HS-27A (cell line): ENCODE data around the gene NUTM2B.
"Not testable (repeated sequence)": the region's sequence is repeated elsewhere in the genome, so short reads cannot be mapped to it uniquely, and the experiment has no call there.

Experiments used
- DNase-seq: peaks from one replicate; pipeline ENCODE4 v3.0.0-alpha.2; 2012; ENCODE audit warnings: low read depth, missing footprints

NUTM2B gene

GRCh38 chr10:79702927-79703326, at the start of gene NUTM2B:
TSS of gene NUTM2B (plus strand) at chr10:79703227. CDS start at chr10:79703610, 383 bp downstream.
- not testable (repeated sequence) for DNase-seq

DNA sequence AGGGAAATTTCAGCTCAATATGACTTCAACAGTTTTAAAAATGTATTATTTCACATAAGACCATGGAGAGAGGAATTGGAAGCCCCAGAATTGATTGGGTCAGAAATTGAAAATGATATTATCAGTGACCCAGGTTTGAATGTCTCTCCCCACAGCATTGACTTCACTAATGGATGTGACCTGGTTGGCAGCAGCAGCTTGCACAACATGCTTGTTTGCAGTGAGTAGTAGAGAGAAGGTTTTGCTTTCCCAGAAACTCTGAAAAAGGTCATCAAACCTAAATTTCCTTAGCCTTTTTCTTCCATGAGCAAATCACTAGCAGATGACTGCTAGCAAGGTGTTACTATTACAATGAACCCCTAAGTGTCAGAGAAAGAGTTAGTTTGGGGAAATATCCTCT, 39.7 kb upstream of the NUTM2B start:
- DNase-seq, result not testable (repeated sequence)

- not testable (repeated sequence) for DNase-seq
Observed at GRCh38 chr10:79664686-79665085, 38.3 kb upstream of the NUTM2B start.

- not testable (repeated sequence) for DNase-seq
Observed at GRCh38 chr10:79669248-79669788, 33.7 kb upstream of the NUTM2B start.

- DNase-seq, result not testable (repeated sequence)
Observed at GRCh38 chr10:79674878-79675277, 28.1 kb upstream of the NUTM2B start.

GRCh38 chr10:79683026-79683883, 19.8 kb upstream of the NUTM2B start:
- DNase-seq, result not testable (repeated sequence)

- not testable (repeated sequence) for DNase-seq
Observed at GRCh38 chr10:79683884-79684720, 18.9 kb upstream of the NUTM2B start.

DNA sequence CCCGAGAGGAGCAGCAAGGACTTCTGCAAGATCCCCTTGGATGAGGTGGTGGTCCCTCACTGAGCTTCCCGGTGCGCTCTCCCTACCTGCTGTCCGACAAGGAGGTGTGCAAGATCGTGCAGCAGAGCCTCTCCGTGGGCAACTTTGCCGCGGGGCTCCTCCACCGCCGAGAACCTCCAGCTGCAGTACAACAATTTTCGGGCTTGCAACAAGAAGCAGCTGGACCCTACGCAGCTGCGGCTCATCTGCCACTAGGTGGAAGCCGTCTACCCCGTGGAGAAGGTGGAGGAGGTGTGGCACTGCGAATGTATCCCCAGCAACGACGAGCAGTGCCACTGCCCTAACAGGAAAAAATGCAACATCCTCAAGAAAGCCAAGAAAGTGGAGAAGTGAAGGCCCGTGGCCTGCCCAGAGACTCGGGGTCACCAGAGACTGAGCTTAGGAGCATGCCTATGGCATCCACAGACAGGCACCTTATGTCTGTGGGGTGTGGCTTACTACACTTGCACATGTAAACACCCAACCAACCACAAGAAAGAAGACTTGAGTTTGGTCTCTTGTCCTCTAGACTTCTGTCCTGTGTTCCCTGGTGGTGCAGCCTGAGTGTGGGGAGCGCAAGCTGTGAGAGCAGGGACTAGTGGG, 17.9 kb upstream of the NUTM2B start:
- DNase-seq, result not testable (repeated sequence)

- not testable (repeated sequence) for DNase-seq
Observed at GRCh38 chr10:79686595-79686994, 16.4 kb upstream of the NUTM2B start.

DNA sequence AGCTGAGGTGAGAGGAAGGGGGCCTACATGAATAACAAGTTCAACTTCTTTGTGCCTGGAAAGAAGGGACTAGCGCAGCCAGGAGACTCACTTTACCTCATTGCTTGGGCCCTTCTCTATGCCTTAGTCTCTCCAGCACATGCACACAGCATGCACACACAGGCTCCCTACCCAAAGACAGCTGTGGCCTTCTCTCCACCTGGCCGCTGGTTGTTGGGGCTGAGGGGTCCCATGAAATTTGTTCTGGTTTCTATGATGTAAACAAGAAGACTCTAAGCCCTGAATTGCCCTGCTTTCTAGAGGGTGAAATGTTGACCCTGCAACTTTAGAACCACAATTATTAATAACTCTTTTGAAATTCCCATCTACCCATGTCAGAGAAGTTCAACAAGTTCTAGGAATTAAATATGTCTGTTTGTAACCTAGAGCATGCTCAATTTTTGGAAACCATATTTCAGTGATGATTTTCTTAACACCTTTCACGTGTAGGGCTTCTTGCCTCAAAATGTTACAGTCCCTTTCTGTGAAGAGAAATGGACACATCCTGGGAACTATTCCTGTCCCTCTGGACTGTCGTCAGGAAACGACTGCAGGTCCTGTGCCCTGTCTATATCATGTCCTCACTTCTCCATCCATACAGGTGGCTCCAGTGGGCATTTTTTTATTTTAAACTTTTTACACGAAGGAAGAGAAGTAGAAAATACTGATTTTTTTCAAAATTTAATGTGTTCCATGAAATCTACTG, 15.4 kb upstream of the NUTM2B start:
- DNase-seq, result not testable (repeated sequence)

DNA sequence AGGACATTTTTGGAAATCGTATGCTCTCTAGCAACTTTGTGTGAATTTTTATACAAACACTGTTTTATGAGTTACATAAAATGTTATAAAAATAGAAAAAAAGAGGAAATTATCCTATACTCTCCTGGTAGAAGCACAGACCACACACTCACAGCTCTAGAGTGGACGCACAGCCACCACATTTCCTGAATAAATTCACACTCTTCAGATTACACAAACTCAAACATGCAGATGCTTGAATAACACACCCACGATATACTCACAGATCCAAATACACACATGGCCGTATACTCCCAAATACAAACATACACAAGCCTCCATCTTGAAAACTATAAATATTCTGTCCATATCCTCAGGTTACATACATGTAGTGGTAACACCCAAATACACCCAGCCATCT, 14.2 kb upstream of the NUTM2B start:
- not testable (repeated sequence) for DNase-seq

- DNase-seq, result not testable (repeated sequence)
Observed at GRCh38 chr10:79696596-79696995, 6.4 kb upstream of the NUTM2B start.

- DNase-seq, result not testable (repeated sequence)
Observed at GRCh38 chr10:79697141-79697540, 5.9 kb upstream of the NUTM2B start.

- DNase-seq, result not testable (repeated sequence)
Observed at GRCh38 chr10:79700381-79700944, 2.6 kb upstream of the NUTM2B start.

GRCh38 chr10:79707017-79707416, 4.0 kb downstream of the NUTM2B start:
- DNase-seq, result not testable (repeated sequence)

DNA sequence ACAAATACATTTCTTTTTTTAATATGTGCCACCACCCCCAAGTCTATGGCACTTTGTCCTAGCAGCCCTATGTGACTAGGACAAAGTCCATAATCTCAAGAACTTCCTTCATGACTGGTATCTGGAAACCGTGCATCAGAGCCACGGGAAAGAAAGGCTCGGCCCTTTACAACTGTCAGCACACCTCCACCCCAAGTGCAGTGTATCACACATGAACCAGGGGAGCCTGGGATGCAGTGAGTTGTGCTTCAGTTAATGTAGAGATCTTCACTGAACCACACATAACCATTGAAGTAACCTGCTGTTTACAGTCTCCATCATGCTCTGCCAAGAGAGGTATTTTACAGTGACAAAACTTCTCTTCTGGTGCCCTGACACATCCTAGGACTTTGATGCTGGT, 11.9 kb downstream of the NUTM2B start:
- DNase-seq, result not testable (repeated sequence)

- DNase-seq, result not testable (repeated sequence)
Observed at GRCh38 chr10:79716917-79717579, 14.0 kb downstream of the NUTM2B start.

DNA sequence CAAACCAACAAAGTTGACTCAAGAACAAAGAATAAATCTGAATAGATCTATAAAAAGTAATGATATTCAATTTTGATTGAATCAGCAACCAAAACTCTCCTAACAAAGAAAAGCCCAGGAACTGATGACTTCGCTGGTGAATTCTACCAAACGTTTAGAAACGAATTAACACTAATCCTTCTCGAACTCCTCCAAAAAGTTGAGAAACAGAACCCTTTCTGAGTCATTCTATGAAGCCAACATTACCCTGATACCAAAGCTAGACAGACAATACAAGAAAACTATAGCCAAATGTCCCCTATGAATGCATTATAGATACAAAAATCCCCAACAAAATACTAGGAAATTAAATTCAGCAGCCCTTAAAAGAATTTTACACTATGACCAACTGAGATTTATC, 17.0 kb downstream of the NUTM2B start:
- DNase-seq, result not testable (repeated sequence)

DNA sequence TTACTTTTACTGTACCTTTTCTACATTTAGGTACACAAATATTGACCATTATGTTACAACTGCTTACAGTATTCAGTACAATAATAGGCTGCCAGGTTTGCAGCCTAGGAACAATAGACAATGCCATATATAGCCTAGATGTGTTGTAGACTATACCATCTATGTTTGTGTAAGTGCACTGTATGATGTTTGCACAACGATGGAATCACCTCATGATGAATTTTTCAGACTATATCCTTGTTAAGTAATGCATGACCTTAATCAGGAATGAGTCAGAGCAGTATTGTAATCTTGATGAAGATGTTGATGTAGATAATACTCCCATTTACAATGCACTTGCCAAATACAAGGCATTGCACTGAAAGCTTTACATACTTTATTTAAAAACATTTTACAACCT, 23.6 kb downstream of the NUTM2B start:
- not testable (repeated sequence) for DNase-seq

- not testable (repeated sequence) for DNase-seq
Observed at GRCh38 chr10:79744844-79745243, 41.8 kb downstream of the NUTM2B start.
